Measurements from ENCODE around the gene CYP4F22.
A peak's percentile ranks its signal among the peaks of the same experiment; 100 is the strongest.

CYP4F22 gene

GRCh38 chr19:15576526-15577156 lies 68.3 kb downstream of the CYP4F22 start:
- no peak for DNase-seq (ENCODE audit: low read depth)

GRCh38 chr19:15577184-15577771 lies 69.0 kb downstream of the CYP4F22 start:
- no peak overlapping the region for H3K4me3 ChIP-seq (ENCODE audit: low read depth, low read length)
- TF ChIP-seq CTCF (IDR thresholded peaks at IDR 0.05; ENCODE audit: insufficient read depth, low read depth, low read length, missing control alignments): no peak
- DNase-seq (ENCODE audit: low read depth): no peak

More at GRCh38 chr19:15576526-15577156, 68.3 kb downstream of the CYP4F22 start:
- TF ChIP-seq CTCF (IDR thresholded peaks at IDR 0.05; ENCODE audit: insufficient read depth, low read depth, low read length, missing control alignments): no peak
- no peak overlapping the region for H3K4me3 ChIP-seq (ENCODE audit: low read depth, low read length)

- H3K4me3 ChIP-seq (ENCODE audit: low read depth, low read length): no peak overlapping the region
- DNase-seq (ENCODE audit: low read depth): no peak
- no peak for TF ChIP-seq CTCF (IDR thresholded peaks at IDR 0.05; ENCODE audit: insufficient read depth, low read depth, low read length, missing control alignments)
Observed at GRCh38 chr19:15583346-15583745, 75.0 kb downstream of the CYP4F22 start.

GRCh38 chr19:15584095-15584494 lies 75.8 kb downstream of the CYP4F22 start:
- no peak overlapping the region for H3K4me3 ChIP-seq (ENCODE audit: low read depth, low read length)
- no peak for DNase-seq (ENCODE audit: low read depth)
- no peak for TF ChIP-seq CTCF (IDR thresholded peaks at IDR 0.05; ENCODE audit: insufficient read depth, low read depth, low read length, missing control alignments)

GRCh38 chr19:15584541-15585115 lies 76.3 kb downstream of the CYP4F22 start:
- peak; percentile 89 for TF ChIP-seq CTCF (IDR thresholded peaks at IDR 0.05; ENCODE audit: insufficient read depth, low read depth, low read length, missing control alignments)
- peak; percentile 73 for DNase-seq (ENCODE audit: low read depth)

GRCh38 chr19:15587663-15588062 lies 79.3 kb downstream of the CYP4F22 start:
- no peak for TF ChIP-seq CTCF (IDR thresholded peaks at IDR 0.05; ENCODE audit: insufficient read depth, low read depth, low read length, missing control alignments)
- H3K4me3 ChIP-seq (ENCODE audit: low read depth, low read length): no peak overlapping the region
- no peak for DNase-seq (ENCODE audit: low read depth)

More at GRCh38 chr19:15584541-15585115, 76.3 kb downstream of the CYP4F22 start:
- no peak overlapping the region for H3K4me3 ChIP-seq (ENCODE audit: low read depth, low read length)
